ENCODE data around the gene BRIP1.
"Not testable (repeated sequence)": the region's sequence is repeated elsewhere in the genome, so short reads cannot be mapped to it uniquely, and the experiment has no call there.

Gene BRIP1

DNA sequence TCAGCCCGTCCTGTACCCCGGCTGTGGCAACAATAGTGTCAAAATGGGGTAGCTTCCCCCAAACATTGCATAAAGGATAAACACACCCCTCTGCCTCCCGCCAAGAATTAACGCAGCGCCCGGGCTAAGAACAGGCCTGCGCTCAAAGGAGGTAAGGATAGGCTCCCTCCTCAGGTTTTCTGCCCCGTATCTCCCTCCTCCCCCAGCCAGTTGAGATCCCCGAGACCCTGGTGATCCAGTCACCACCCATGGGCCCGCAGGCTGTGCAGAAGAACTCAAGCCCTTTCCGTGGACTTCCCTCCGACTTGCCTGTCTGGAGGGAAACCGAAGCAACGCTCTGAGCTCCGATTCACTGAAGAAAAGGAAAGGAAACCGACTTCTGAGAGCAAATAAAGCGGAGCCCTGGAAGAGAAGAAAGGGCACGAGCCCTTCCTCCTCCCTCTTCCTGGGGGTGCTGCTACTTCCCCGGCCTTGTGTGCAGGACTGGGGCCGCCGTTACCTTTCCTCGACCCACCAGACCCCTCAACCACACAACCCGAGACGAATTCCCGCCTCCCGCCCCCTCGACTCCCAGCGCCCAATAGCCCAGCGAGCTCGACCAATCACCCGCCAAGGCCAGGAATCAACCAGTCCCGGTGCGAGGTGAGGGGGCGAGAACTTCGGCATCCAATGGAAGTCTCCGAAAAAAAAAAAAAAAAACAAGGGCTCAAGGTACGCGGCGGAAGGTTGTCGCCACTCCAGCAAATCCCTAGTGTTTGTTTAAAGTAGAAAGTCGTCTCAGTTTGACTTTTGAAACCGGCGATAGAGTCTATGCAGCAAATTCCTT lies at the start of gene BRIP1:
Gene BRIP1 (minus strand): TSS at position 554 of the 826 bp plus-strand sequence. CDS start 1,989 bp downstream, outside the sequence.
- peak; percentile 98 for DNase-seq (ENCODE audit: low read depth)

GRCh38 chr17:61908292-61909037 lies 45.1 kb upstream of the BRIP1 start:
- Histone ChIP-seq H3K27me3 (replicated peaks; ENCODE audit: control insufficient read depth, insufficient read depth, low read length) (no peaks in the 10 kb centered on the region), H3K36me3 (ENCODE audit: control insufficient read depth, insufficient read depth, low read length, severe bottlenecking) (peaks cover 69% of the 10 kb centered on the region), H3K4me3 (ENCODE audit: low read length) (no peak overlapping the region), H3K9me3 (ENCODE audit: control insufficient read depth, low read length) (no peaks in the 10 kb centered on the region), H3K9ac (ENCODE audit: low read length) (no peak overlapping the region), H3K4me1 (ENCODE audit: control insufficient read depth, insufficient read depth, low read length) (no peaks in the 10 kb centered on the region)
- no peak for DNase-seq (ENCODE audit: low read depth)

More for the DNA sequence above, at the start of gene BRIP1:
- Histone ChIP-seq H3K9me3 (ENCODE audit: control insufficient read depth, low read length) (no peaks in the 10 kb centered on the region), H3K4me3 (ENCODE audit: low read length) (peak within 1 kb of the TSS; percentile 95), H3K36me3 (ENCODE audit: control insufficient read depth, insufficient read depth, low read length, severe bottlenecking) (peaks cover 16% of the 10 kb centered on the region), H3K4me1 (ENCODE audit: control insufficient read depth, insufficient read depth, low read length) (peaks cover 14% of the 10 kb centered on the region), H3K27me3 (replicated peaks; ENCODE audit: control insufficient read depth, insufficient read depth, low read length) (no peaks in the 10 kb centered on the region), H3K9ac (ENCODE audit: low read length) (peak within 1 kb of the TSS; percentile 85)

DNA sequence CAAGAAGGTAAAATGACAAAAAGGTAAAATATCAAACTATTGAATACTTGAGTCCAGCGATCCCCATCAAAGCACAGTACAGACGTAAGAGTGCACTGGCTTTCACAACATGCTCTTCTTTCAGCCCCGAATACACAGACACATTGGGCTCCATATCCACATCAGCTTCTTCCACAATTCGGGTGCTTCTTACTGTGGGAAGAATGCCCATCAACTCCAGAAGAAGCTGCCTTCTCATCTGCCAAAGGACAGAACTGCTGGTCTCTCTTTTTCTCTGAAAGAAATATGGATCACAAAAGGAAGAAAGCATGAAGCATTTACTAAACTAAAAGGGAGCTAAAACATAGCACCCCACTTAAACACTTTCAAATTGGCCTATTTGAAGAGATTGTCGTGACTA lies 44.0 kb upstream of the BRIP1 start:
- DNase-seq (ENCODE audit: low read depth) = no peak
- Histone ChIP-seq H3K9ac (ENCODE audit: low read length) (no peak overlapping the region), H3K9me3 (ENCODE audit: control insufficient read depth, low read length) (no peaks in the 10 kb centered on the region), H3K36me3 (ENCODE audit: control insufficient read depth, insufficient read depth, low read length, severe bottlenecking) (peaks cover 75% of the 10 kb centered on the region), H3K4me3 (ENCODE audit: low read length) (no peak overlapping the region), H3K27me3 (replicated peaks; ENCODE audit: control insufficient read depth, insufficient read depth, low read length) (no peaks in the 10 kb centered on the region), H3K4me1 (ENCODE audit: control insufficient read depth, insufficient read depth, low read length) (no peaks in the 10 kb centered on the region)

- Histone ChIP-seq H3K9ac (ENCODE audit: low read length) (no peak overlapping the region), H3K4me3 (ENCODE audit: low read length) (no peak overlapping the region), H3K27me3 (replicated peaks; ENCODE audit: control insufficient read depth, insufficient read depth, low read length) (no peaks in the 10 kb centered on the region), H3K36me3 (ENCODE audit: control insufficient read depth, insufficient read depth, low read length, severe bottlenecking) (peaks cover 64% of the 10 kb centered on the region), H3K4me1 (ENCODE audit: control insufficient read depth, insufficient read depth, low read length) (no peaks in the 10 kb centered on the region), H3K9me3 (ENCODE audit: control insufficient read depth, low read length) (no peaks in the 10 kb centered on the region)
- no peak for DNase-seq (ENCODE audit: low read depth)
Observed at GRCh38 chr17:61904094-61904710, 40.9 kb upstream of the BRIP1 start.

DNA sequence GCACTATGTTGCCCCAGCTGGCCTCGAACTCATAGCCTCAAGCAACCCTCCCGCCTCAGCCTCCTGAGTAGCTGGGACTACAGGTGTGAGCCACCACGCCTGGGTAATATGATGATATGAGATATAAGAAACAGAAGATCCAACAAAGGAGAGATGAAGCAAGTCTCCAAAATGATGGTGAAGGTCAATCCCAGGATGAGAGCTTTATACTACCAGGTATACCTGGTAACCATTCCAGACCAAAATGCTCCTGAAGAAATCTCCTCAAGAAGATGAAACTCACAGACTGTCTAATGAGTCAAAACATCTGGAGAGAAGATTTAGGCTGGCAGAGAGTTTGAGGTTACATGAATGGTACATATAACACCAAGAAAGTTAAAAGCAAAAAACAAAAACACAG lies 39.9 kb upstream of the BRIP1 start:
- no peak for DNase-seq (ENCODE audit: low read depth)
- no peaks in the 10 kb centered on the region for H3K4me1 ChIP-seq (ENCODE audit: control insufficient read depth, insufficient read depth, low read length)
- H3K27me3 ChIP-seq (replicated peaks; ENCODE audit: control insufficient read depth, insufficient read depth, low read length) = no peaks in the 10 kb centered on the region
- no peak overlapping the region for H3K9ac ChIP-seq (ENCODE audit: low read length)
- H3K4me3 ChIP-seq (ENCODE audit: low read length) = no peak overlapping the region
- no peaks in the 10 kb centered on the region for H3K9me3 ChIP-seq (ENCODE audit: control insufficient read depth, low read length)
- H3K36me3 ChIP-seq (ENCODE audit: control insufficient read depth, insufficient read depth, low read length, severe bottlenecking) = peaks cover 61% of the 10 kb centered on the region

GRCh38 chr17:61897548-61898180 lies 34.3 kb upstream of the BRIP1 start:
- Histone ChIP-seq H3K9me3 (ENCODE audit: control insufficient read depth, low read length) (no peaks in the 10 kb centered on the region), H3K36me3 (ENCODE audit: control insufficient read depth, insufficient read depth, low read length, severe bottlenecking) (peaks cover 61% of the 10 kb centered on the region), H3K4me1 (ENCODE audit: control insufficient read depth, insufficient read depth, low read length) (no peaks in the 10 kb centered on the region), H3K9ac (ENCODE audit: low read length) (no peak overlapping the region), H3K27me3 (replicated peaks; ENCODE audit: control insufficient read depth, insufficient read depth, low read length) (no peaks in the 10 kb centered on the region), H3K4me3 (ENCODE audit: low read length) (no peak overlapping the region)
- DNase-seq (ENCODE audit: low read depth) = no peak

DNA sequence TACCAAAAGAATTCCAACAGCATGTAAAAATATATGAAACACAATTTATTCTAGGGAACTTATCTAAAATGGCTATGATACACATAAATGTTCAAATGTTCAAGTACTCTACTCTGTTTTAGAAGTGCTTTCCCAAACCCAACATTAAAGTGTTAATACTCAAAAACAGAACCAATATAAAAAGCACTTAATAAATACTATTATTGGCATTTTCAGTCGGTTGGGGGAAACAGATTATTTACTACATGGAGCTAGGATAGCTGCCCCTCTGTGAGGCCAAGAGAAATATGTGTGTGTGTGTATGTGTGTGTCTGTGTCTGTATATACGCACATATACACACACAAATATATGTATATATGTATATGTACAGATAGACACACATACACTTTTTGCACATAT lies 32.1 kb upstream of the BRIP1 start:
- DNase-seq (ENCODE audit: low read depth) = no peak
- no peaks in the 10 kb centered on the region for H3K9me3 ChIP-seq (ENCODE audit: control insufficient read depth, low read length)
- no peak overlapping the region for H3K4me3 ChIP-seq (ENCODE audit: low read length)
- no peak overlapping the region for H3K9ac ChIP-seq (ENCODE audit: low read length)
- peaks cover 60% of the 10 kb centered on the region for H3K36me3 ChIP-seq (ENCODE audit: control insufficient read depth, insufficient read depth, low read length, severe bottlenecking)
- no peaks in the 10 kb centered on the region for H3K27me3 ChIP-seq (replicated peaks; ENCODE audit: control insufficient read depth, insufficient read depth, low read length)
- no peaks in the 10 kb centered on the region for H3K4me1 ChIP-seq (ENCODE audit: control insufficient read depth, insufficient read depth, low read length)

- not testable (repeated sequence) for H3K4me3 ChIP-seq (ENCODE audit: low read length); H3K9ac ChIP-seq (ENCODE audit: low read length); H3K4me1 ChIP-seq (ENCODE audit: control insufficient read depth, insufficient read depth, low read length); H3K27me3 ChIP-seq (replicated peaks; ENCODE audit: control insufficient read depth, insufficient read depth, low read length); DNase-seq (ENCODE audit: low read depth); H3K9me3 ChIP-seq (ENCODE audit: control insufficient read depth, low read length)
- peaks cover 60% of the 10 kb centered on the region for H3K36me3 ChIP-seq (ENCODE audit: control insufficient read depth, insufficient read depth, low read length, severe bottlenecking)
Observed at GRCh38 chr17:61894310-61894709, 31.0 kb upstream of the BRIP1 start.

GRCh38 chr17:61887733-61888132 lies 24.4 kb upstream of the BRIP1 start:
- not testable (repeated sequence) for DNase-seq (ENCODE audit: low read depth); H3K9me3 ChIP-seq (ENCODE audit: control insufficient read depth, low read length); H3K27me3 ChIP-seq (replicated peaks; ENCODE audit: control insufficient read depth, insufficient read depth, low read length); H3K4me3 ChIP-seq (ENCODE audit: low read length); H3K4me1 ChIP-seq (ENCODE audit: control insufficient read depth, insufficient read depth, low read length); H3K9ac ChIP-seq (ENCODE audit: low read length)
- H3K36me3 ChIP-seq (ENCODE audit: control insufficient read depth, insufficient read depth, low read length, severe bottlenecking) = peaks cover 69% of the 10 kb centered on the region

DNA sequence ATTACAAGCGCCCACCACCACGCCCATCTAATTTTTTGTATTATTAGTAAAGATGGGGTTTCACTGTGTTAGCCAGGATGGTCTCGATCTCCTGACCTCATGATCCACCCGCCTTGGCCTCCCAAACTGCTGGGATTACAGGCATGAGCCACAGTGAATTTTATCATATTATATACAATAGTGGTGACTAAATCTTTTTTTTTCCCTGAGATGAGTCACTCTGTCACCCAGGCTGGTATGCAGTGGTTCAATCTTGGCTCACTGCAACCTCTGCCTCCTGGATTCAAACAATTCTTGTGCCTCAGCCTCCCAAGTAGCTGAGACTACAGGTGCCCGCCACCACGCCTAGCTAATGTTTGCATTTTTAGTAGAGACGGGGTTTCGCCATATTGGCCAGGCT lies 22.5 kb upstream of the BRIP1 start:
- DNase-seq (ENCODE audit: low read depth) = peak; percentile 3
- H3K27me3 ChIP-seq (replicated peaks; ENCODE audit: control insufficient read depth, insufficient read depth, low read length); H3K4me3 ChIP-seq (ENCODE audit: low read length); H3K4me1 ChIP-seq (ENCODE audit: control insufficient read depth, insufficient read depth, low read length); H3K9me3 ChIP-seq (ENCODE audit: control insufficient read depth, low read length); H3K9ac ChIP-seq (ENCODE audit: low read length): not testable (repeated sequence)
- H3K36me3 ChIP-seq (ENCODE audit: control insufficient read depth, insufficient read depth, low read length, severe bottlenecking) = peaks cover 76% of the 10 kb centered on the region

- Histone ChIP-seq H3K27me3 (replicated peaks; ENCODE audit: control insufficient read depth, insufficient read depth, low read length) (no peaks in the 10 kb centered on the region), H3K9ac (ENCODE audit: low read length) (no peak overlapping the region), H3K9me3 (ENCODE audit: control insufficient read depth, low read length) (no peaks in the 10 kb centered on the region), H3K4me1 (ENCODE audit: control insufficient read depth, insufficient read depth, low read length) (no peaks in the 10 kb centered on the region), H3K36me3 (ENCODE audit: control insufficient read depth, insufficient read depth, low read length, severe bottlenecking) (peaks cover 73% of the 10 kb centered on the region), H3K4me3 (ENCODE audit: low read length) (no peak overlapping the region)
- DNase-seq (ENCODE audit: low read depth) = no peak
Observed at GRCh38 chr17:61884864-61885263, 21.5 kb upstream of the BRIP1 start.
